GM21723 (cell line): ENCODE measurements around the gene ATG12.
"Not testable (repeated sequence)": the region's sequence is repeated elsewhere in the genome, so short reads cannot be mapped to it uniquely, and the experiment has no call there.

Experiments used
- ATAC-seq: cut with Tn5 transposase; IDR thresholded peaks from one replicate; pipeline ENCODE4 v1.9.1; 2021; ENCODE audit warnings: mild to moderate bottlenecking, moderate library complexity; ENCODE audit not compliant: unreplicated experiment

ATG12 gene

GRCh38 chr5:115808066-115808465 lies 33.3 kb downstream of the ATG12 start:
- ATAC-seq, result not testable (repeated sequence)

DNA sequence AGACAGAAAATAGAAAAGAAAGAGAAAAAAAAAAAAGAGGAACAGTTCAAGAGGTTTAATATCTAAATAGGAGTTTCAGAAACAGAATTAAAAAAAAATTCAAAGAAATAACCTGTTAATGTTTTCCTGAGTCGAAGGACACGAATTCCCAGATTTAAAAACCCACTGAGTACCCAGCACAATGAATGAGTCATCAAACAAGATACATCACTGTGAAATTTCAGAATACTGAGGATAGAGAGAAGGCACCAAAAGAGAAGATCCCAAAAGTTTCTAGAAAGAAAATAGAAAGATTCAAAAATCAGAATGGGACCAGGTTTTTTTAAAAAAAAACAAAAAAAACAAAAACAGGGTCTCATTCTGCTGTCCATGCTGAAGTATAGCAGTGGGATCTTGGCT lies 33.7 kb downstream of the ATG12 start:
- no peak for ATAC-seq

GRCh38 chr5:115806986-115807653 lies 34.2 kb downstream of the ATG12 start:
- ATAC-seq, result no peak

DNA sequence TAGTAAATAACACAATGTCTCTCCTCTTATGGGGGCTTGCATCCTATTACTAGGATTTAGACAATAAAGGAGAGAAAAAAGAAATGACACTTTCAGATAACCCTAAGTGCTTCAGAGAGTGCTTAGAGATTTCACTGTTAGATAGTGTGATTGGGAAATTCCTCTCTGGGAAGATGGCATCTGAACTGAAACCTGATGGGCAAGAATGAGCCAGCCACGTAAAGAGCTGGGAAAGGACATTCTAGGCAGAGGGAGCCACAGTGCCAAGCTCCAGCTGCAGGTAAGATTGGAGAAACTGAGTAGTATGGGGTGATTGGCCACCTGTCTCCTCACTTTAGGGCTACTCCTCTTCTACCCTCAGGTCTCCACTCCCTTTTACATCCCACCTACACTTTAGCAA lies 39.4 kb downstream of the ATG12 start:
- no peak for ATAC-seq

- ATAC-seq, result no peak
Measured at GRCh38 chr5:115801152-115801551, 40.2 kb downstream of the ATG12 start.

DNA sequence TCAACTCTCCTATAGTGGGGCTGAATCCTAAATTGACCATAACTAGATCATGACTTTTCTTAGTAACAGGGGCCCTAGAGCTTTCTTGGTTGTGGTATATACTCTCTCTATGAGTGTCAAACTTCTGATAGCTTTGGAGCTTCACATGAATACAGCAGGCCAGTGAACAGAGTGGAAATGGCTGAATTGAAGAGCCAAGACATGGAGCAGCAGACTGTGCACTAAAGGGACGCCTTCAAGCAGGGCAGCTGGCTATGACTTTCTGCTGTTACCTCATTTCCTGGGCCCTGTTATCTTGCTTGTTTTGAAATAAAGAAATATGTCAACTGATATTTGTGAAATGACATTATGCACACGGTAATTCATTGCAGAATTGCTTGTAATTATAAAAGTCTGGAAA lies 41.3 kb downstream of the ATG12 start:
- no peak for ATAC-seq

DNA sequence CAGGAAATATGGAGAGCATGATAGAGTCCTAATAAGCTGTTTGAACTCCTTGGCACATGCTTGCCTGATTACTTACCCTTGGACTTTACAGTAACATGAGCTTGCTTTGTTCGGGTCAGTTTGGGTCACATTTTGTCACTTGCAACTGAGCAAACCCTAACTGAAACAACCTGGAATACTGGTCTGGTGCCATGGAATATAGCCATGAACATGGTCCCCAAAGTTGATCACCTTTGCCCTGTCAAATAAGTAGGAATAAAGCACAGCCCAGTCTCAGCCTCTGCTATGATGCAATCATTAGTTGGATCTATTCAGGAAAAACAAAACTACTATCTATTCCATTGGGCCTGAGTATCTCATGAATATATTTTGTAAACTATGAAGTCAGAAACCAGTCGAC lies 43.1 kb downstream of the ATG12 start:
- ATAC-seq, result no peak

- ATAC-seq, result no peak
Measured at GRCh38 chr5:115796656-115797055, 44.7 kb downstream of the ATG12 start.

GRCh38 chr5:115795700-115796099 lies 45.7 kb downstream of the ATG12 start:
- no peak for ATAC-seq

DNA sequence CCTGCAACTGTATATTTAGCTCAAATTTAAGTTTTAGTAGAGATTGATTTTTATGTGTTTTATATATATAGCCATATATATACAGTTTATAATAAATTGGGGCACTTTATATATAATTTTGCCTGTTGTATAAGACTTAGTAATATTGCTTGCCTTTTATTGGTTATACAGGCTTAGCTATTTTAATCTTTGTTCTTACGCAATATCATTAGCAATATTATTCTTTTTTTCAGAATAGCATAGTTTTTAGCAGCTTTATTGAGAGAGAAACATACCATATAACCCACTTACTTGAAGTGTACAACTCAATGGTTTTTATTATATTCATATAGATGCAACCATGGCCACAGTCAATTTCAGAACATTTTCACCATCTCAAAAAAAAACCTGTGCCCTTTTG lies 52.9 kb downstream of the ATG12 start:
- no peak for ATAC-seq

GRCh38 chr5:115787426-115787825 lies 53.9 kb downstream of the ATG12 start:
- no peak for ATAC-seq

- no peak for ATAC-seq
Measured at GRCh38 chr5:115785381-115786065, 55.8 kb downstream of the ATG12 start.

- ATAC-seq, result no peak
Measured at GRCh38 chr5:115778417-115778816, 62.9 kb downstream of the ATG12 start.
